Measurements from ENCODE around the gene ARHGAP10.

The ARHGAP10 gene

DNA sequence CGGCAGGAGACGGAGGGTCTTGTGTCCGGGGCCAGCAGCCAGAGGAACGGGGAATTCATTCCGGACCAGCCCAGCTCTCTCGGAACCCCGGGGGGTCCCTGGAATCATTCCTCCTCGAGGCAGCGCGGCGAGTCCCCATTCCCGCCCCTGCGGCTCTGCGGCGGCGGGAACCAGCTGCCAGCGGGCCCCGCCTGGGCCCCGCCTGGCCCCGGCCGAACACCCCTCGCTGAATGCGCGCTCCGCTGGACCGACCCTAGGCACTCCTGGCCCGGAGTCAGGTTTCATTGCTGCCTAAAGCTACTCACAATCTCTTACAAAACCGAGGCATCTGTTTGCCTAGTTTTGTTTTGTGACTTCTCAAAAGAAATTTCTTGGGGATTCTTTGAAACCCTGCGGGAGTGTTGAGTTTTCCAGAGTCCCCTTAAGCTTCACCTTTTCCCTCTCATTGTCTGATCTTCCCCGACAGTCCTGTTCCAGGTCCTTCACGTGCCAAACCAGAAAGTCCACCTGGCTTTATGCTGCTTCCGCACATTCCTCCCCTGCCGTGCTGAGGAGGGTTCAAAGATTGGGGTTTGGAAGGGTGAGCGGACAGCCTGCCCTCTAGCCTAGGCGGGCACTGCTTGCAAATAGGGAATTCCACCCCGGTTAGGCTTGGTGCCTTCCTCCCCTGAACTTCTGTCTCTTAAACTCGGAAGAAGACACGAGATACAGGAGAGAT is 789 bp downstream of the ARHGAP10 start:
- no peak for DNase-seq (ENCODE audit: low read depth)

DNA sequence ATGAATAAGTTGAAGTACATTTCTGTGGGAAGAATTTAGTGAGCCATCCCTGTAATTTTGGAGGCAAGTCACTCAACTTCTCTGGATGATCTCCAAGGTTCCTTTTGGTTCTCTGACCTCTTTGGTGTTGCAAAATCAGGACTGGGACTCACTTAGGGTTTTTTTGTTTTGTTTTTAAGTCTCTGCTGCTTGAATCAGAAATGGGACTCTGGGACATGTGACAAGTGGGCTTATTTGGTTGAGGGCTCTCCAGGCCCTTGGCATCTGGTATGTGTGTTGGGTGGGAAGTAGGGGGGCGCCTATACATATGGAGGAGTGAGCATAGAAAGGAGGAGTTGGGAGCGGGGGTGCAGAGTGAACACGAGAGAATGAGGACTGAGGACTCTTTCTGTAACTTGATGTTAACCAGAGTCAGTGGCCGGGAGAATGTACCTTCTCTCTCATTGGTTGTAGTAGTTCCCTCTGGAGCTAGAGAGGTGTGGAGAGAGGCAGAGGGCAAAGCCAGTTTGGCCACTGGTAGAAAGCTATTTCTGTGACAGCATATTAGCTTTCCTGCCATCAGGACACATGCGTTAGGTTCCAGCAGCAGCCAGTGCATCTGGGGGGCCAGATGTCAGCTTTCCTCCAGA is 1.9 kb downstream of the ARHGAP10 start:
- no peak for DNase-seq (ENCODE audit: low read depth)

- DNase-seq (ENCODE audit: low read depth): no peak
Observed at GRCh38 chr4:147734496-147734895, 2.6 kb downstream of the ARHGAP10 start.

- DNase-seq (ENCODE audit: low read depth): no peak
Observed at GRCh38 chr4:147735413-147736301, 3.8 kb downstream of the ARHGAP10 start.

DNA sequence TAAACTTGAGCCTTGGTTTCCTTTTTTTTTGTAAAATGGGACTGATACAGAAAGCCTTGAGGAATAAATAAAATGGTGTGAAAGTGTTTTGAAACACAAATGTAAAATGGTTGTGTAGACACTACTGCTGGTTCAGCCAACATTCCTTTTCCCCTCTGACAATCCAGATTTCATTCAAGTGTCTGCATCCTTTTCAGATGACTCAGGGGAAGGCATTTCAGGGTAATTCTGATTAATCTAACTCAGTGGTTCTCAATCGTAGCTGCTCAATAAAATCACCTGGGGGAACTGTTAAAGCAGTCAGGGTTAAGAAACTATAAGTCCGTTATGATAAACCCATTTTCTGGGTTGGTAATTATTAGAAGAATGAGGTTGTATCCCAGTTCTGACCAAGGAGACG is 4.6 kb downstream of the ARHGAP10 start:
- no peak for DNase-seq (ENCODE audit: low read depth)

GRCh38 chr4:147737623-147738022 is 5.7 kb downstream of the ARHGAP10 start:
- DNase-seq (ENCODE audit: low read depth): no peak

DNA sequence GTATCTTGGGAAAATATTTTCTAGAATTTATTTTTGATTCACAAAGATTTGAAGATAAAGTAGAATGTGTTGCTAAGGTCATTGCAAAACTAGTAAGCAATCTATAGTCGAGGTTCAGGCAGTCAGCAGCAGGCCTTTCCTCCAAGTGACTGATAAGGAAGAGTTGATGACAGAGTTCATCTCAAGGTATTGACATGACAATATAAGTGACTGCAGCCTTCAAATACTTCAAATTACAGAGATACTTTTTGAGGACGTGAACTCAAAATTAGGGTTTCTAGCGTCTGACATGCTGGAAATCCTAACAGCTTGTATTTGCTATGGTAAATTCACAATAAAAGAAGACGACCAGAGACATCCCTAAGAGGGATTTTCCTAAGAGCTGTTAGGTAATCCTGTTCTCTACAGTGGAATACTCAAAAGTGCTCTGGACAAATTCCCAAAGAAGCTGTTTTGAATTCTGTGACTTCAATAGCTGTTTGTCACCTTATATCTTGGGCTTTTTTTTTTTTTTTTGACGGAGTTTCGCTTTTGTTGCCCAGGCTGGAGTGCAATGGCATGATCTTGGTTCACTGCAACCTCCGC is 7.4 kb downstream of the ARHGAP10 start:
- no peak for DNase-seq (ENCODE audit: low read depth)

DNA sequence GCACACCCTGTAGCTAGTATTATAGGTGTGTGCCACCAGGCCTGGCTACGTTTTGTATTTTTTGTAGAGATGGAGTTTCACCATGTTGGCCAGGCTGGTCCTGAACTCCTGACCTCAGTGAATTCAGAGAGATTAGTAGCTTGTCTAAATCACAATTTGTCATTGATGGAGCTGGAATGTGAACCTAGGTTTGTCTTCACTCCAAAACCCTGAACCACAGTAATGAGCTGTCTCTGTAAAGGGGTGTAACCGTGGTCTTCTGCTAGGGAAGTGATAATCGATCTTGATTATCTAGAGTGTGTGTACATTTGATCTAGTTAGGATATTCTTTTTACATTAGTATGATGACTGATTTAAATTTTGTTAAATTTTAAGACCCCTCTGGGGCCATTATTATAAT is 8.3 kb downstream of the ARHGAP10 start:
- no peak for DNase-seq (ENCODE audit: low read depth)

GRCh38 chr4:147741190-147741788 is 9.4 kb downstream of the ARHGAP10 start:
- DNase-seq (ENCODE audit: low read depth): no peak

- DNase-seq (ENCODE audit: low read depth): no peak
Observed at GRCh38 chr4:147747787-147748454, 16.0 kb downstream of the ARHGAP10 start.

GRCh38 chr4:147749811-147750321 is 18.0 kb downstream of the ARHGAP10 start:
- no peak for DNase-seq (ENCODE audit: low read depth)

GRCh38 chr4:147753047-147753446 is 21.2 kb downstream of the ARHGAP10 start:
- no peak for DNase-seq (ENCODE audit: low read depth)

DNA sequence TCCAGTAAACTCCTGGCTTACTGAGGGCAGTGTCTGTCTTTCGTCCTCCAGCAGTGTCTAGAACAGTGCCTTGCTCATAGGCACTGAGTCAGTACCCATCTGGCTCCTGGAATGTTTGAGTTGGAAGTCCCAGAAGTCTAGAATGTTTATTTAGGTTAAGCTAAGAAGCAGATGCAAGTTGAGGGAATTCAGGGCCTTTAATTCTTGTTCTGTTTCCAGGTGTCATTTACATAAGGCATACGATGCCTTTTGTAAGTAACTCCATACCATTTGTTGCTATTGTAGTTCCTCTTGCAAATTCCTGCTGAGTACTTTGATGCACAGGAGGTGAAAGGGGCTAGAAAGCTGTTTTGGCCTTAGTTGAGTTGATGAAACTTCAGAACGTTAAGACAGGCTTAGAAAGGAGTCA is 22.2 kb downstream of the ARHGAP10 start:
- DNase-seq (ENCODE audit: low read depth): no peak

DNA sequence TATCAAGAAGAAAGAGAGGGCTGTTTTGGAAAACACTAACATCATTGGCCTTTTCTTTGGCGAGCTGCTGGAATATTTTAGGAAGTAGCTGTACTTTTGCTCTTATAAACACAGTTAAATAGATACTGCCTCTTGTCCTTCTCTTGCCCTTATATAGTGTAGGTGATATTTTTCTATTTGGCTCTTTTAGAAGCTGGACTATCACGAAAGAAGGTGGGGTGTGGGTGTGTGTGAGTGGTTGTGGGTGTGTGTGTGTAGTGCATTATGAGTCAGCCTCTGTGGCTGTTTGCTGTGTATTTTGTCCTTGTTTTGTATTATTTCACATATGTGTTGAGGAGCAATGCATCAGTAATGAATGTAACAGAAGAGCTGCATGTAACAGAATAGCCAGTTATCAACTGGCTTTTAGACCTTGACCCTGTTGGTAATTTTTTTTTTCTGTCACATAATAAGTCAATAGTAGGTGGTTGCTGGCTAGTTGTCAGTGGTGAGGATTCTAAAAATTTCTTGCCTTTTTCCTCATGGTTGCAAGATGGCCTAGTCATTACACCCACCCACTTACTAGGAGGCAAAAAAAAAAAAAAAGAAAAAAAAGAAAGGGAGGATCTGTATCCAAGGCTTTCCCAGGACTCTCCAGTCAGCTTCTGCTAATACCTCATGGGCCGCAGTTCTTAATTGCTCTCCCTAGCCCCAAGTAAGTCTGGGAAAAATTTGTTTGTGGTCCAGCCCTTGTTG is 23.8 kb downstream of the ARHGAP10 start:
- DNase-seq (ENCODE audit: low read depth): no peak

- no peak for DNase-seq (ENCODE audit: low read depth)
Observed at GRCh38 chr4:147756417-147756816, 24.5 kb downstream of the ARHGAP10 start.

DNA sequence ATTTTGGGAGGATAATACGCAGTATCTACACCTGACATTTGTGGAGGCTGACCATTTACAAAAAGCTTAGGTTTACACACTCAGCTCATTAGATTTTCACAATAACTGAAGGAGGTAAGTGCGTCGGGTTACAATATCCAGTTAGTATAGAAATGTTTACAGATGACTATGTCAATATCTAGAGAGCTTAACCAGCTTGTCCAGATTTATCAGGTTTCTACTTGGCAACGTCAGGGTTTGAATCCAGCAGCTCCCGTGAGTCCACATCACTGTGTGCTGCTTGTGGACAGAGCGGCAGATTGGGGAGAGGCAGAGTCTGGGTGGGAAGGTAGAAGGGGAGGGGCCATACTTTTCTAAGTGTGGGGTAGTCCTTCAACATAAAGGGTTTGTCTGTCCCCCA is 28.3 kb downstream of the ARHGAP10 start:
- DNase-seq (ENCODE audit: low read depth): no peak

DNA sequence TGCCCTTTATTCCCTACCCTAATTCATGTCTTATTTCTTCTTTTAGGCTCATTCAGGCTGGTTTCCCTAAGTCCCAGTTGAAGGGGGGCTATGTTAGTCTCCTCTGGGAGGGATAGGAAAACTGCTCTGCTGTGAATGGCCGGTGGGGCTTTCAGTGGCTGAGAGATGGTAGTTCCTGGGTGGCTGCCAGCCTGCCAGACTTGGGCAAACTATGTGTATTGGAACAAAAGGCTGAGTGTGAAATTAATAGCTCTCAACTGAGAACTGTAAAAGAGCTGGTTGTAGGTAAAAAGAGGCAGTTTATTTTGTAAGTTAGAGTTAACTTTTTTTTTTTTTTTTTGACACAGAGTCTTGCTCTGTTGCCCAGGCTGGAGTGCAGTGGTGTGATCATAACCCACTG is 28.8 kb downstream of the ARHGAP10 start:
- DNase-seq (ENCODE audit: low read depth): no peak

DNA sequence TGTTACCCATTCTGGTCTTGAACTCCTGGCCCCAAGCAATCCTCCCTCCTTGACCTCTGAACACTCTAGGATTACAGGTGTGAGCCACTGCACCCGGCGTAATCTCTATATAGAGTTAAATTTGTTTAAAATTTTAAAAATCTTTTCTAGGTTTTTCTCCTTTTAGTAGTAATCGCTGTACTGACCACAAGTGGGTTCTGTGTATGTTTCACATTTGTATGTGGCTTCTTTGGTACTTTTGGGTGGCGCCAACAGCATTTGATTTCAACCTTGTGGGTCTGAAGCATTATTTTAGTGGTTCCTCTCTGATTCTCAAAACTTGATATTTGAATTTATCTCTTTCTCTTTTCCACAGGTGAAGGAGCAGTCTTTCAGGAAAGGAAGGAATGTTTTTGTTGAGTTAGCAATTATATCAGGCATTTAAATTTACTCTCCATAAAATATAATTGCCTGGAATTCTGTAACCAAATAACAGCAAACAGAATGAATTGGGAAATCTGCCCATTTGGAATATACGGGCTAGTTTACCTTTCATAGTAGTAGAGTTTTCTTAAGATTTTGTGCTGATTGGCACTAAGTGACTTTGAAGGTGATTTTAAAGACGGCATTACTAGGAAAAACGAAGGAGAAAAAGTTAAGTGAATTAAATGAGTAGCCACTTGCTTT is 29.5 kb downstream of the ARHGAP10 start:
- DNase-seq (ENCODE audit: low read depth): no peak

- DNase-seq (ENCODE audit: low read depth): no peak
Observed at GRCh38 chr4:147764337-147764736, 32.4 kb downstream of the ARHGAP10 start.

DNA sequence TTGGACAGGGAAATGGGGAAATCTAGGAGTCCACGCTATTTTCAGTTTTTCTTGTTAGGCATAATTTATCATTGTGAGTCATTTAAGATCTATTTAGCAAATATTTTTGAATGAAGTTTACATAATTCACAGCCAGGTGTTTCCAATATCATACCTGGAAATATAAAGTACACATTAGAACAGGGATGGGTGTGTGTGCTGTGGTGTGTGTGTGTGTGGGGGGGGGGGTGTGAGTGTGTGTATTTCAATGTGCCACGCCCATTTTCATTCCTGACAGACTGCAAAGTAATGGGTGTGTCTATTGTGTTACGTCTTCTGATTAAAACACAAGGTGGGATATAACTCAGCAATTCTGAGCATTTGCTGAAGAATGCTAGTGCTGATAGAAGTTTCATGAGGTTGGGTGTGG is 33.2 kb downstream of the ARHGAP10 start:
- DNase-seq (ENCODE audit: low read depth): no peak
